Measurements from ENCODE around the gene TMEM234.

The TMEM234 gene

GRCh38 chr1:32239337-32239736 is 17.2 kb upstream of the TMEM234 start:
- DNase-seq: no peak

- no peak for DNase-seq
These were observed 12.6 kb upstream of the TMEM234 start for GRCh38 chr1:32234792-32235191.

- no peak for DNase-seq
These were observed 10.6 kb upstream of the TMEM234 start for GRCh38 chr1:32232558-32233304.

GRCh38 chr1:32231843-32232432 is 9.8 kb upstream of the TMEM234 start:
- DNase-seq: no peak

- DNase-seq: no peak
These were observed 6.6 kb upstream of the TMEM234 start for GRCh38 chr1:32228771-32229170.

- no peak for DNase-seq
These were observed 2.1 kb upstream of the TMEM234 start for GRCh38 chr1:32224285-32224684.

- no peak for DNase-seq
These were observed 1.5 kb upstream of the TMEM234 start for GRCh38 chr1:32223683-32224082.

GRCh38 chr1:32221581-32221979 is 573 bp downstream of the TMEM234 start:
- DNase-seq: no peak

- DNase-seq: no peak
These were observed 1.2 kb downstream of the TMEM234 start for GRCh38 chr1:32220746-32221580.

GRCh38 chr1:32219022-32219421 is 3.1 kb downstream of the TMEM234 start:
- no peak for DNase-seq

- DNase-seq: no peak
These were observed 5.6 kb downstream of the TMEM234 start for GRCh38 chr1:32216566-32216965.

- peak; percentile 85 for DNase-seq
These were observed 6.3 kb downstream of the TMEM234 start for GRCh38 chr1:32215629-32216480.

- DNase-seq: peak; percentile 88
These were observed 13.2 kb downstream of the TMEM234 start, which contains the start of gene DCDC2B for GRCh38 chr1:32208891-32209328. DCDC2B (plus strand) TSS chr1:32209089; CDS start chr1:32209094, 5 bp downstream.

- no peak for DNase-seq
These were observed 13.7 kb downstream of the TMEM234 start for GRCh38 chr1:32208469-32208868.

GRCh38 chr1:32205401-32206370 is 16.5 kb downstream of the TMEM234 start, which contains the start of gene IQCC:
IQCC (plus strand) TSS chr1:32205671; CDS start chr1:32205682, 11 bp downstream.
- peak; percentile 93 for DNase-seq

- DNase-seq: no peak
These were observed 17.2 kb downstream of the TMEM234 start for GRCh38 chr1:32204943-32205361.

GRCh38 chr1:32201011-32201855 is 20.9 kb downstream of the TMEM234 start:
- peak; percentile 95 for DNase-seq

GRCh38 chr1:32200226-32201010 is 21.7 kb downstream of the TMEM234 start, which contains the start of gene CCDC28B:
CCDC28B (plus strand) TSS chr1:32200595; CDS start chr1:32201936, 1,341 bp downstream.
- DNase-seq: peak; percentile 67

GRCh38 chr1:32199717-32200072 is 22.5 kb downstream of the TMEM234 start:
- DNase-seq: no peak

Data from hematopoietic multipotent progenitor cell treated with erythropoietin and hydrocortisone succinate and interleukin-3 and kit ligand, for 6 days (in vitro differentiated cells).